Measurements from ENCODE around the gene FAM110D. TPM values are rescaled to one million over a fixed set of nuclear protein-coding genes. Genes with fewer than 3 reads are reported as not detected.

Gene FAM110D
- total RNA-seq, 1 experiment from 2014 or later = 0.55 TPM

GRCh38 chr1:26145960-26146294 is 13.0 kb upstream of the FAM110D start:
- H3K27ac Mint-ChIP-seq = no peak overlapping the region
- no peak overlapping the region for H3K4me3 Mint-ChIP-seq
- DNase-seq (ENCODE audit: low spot score) (no peak), ATAC-seq (no peak)
- peaks cover 64% of the 10 kb centered on the region for H3K27me3 Mint-ChIP-seq (ENCODE audit: low read depth)
- H3K36me3 Mint-ChIP-seq = no peaks in the 10 kb centered on the region
- no peaks in the 10 kb centered on the region for H3K9me3 Mint-ChIP-seq
- no peaks in the 10 kb centered on the region for H3K4me1 Mint-ChIP-seq
- ChIA-PET POLR2A (interaction anchor here (1.4 kb wide), 1 partner anchor 9 kb away, joined by 3 read pairs; no protein-coding TSS in a partner anchor), CTCF (interaction anchor here (1.2 to 4.9 kb wide), 13 partner anchors 10 to 182 kb away, joined by 4 to 136 read pairs (median 26); partner anchors contain the start of genes C1orf232, PDIK1L, SLC30A2 and ZNF593)
- TF ChIP-seq ZNF425 (CRISPR knock-in tag; conservative IDR thresholded peaks at IDR 0.05) = no peak
- TF ChIP-seq GABPB1 (CRISPR knock-in tag; IDR thresholded peaks at IDR 0.05) = no peak
- no peak for TF ChIP-seq ZNF671 (CRISPR knock-in tag; IDR thresholded peaks at IDR 0.05)
- TF ChIP-seq ZNF121 (CRISPR knock-in tag; IDR thresholded peaks at IDR 0.05) = no peak
- TF ChIP-seq PRDM15 (CRISPR knock-in tag; IDR thresholded peaks at IDR 0.05) = no peak
- no peak for TF ChIP-seq ZNF232 (CRISPR knock-in tag; IDR thresholded peaks at IDR 0.05)
- TF ChIP-seq FOXP1 (CRISPR knock-in tag; IDR thresholded peaks at IDR 0.05; ENCODE audit: borderline replicate concordance) = no peak
- no peak for TF ChIP-seq TEAD4 (CRISPR knock-in tag; IDR thresholded peaks at IDR 0.05)
- TF ChIP-seq JAZF1 (CRISPR knock-in tag; IDR thresholded peaks at IDR 0.05) = no peak
- TF ChIP-seq MYBL2 (CRISPR knock-in tag; IDR thresholded peaks at IDR 0.05) = no peak
- no peak for TF ChIP-seq PRRX2 (CRISPR knock-in tag; IDR thresholded peaks at IDR 0.05)
- no peak for TF ChIP-seq USF1 (CRISPR knock-in tag; IDR thresholded peaks at IDR 0.05)
- TF ChIP-seq ZNF396 (CRISPR knock-in tag; IDR thresholded peaks at IDR 0.05; ENCODE audit: borderline replicate concordance) = no peak
- no peak for TF ChIP-seq ZMAT4 (CRISPR knock-in tag; IDR thresholded peaks at IDR 0.05)
- TF ChIP-seq TEAD1 (CRISPR knock-in tag; IDR thresholded peaks at IDR 0.05) = no peak
- no peak for TF ChIP-seq ZNF219 (CRISPR knock-in tag; IDR thresholded peaks at IDR 0.05; ENCODE audit: borderline replicate concordance)

- Mint-ChIP-seq H3K27me3 (ENCODE audit: low read depth) (peaks cover 85% of the 10 kb centered on the region), H3K27ac (no peak overlapping the region), H3K36me3 (no peaks in the 10 kb centered on the region), H3K4me3 (no peak overlapping the region), H3K4me1 (peaks cover 5% of the 10 kb centered on the region), H3K9me3 (no peaks in the 10 kb centered on the region)
- no peak for ATAC-seq
- TF ChIP-seq ATF3 (CRISPR knock-in tag; conservative IDR thresholded peaks at IDR 0.05) (no peak), IRF1 (CRISPR knock-in tag; IDR thresholded peaks at IDR 0.05) (no peak), SMAD4 (CRISPR knock-in tag; IDR thresholded peaks at IDR 0.05) (no peak), ZNF219 (CRISPR knock-in tag; IDR thresholded peaks at IDR 0.05; ENCODE audit: borderline replicate concordance) (no peak), TEAD1 (CRISPR knock-in tag; IDR thresholded peaks at IDR 0.05) (no peak), JUN (CRISPR knock-in tag; IDR thresholded peaks at IDR 0.05) (no peak), ARID4B (CRISPR knock-in tag; IDR thresholded peaks at IDR 0.05; ENCODE audit: borderline replicate concordance) (no peak)
- ChIA-PET POLR2A (no interaction called here), CTCF (interaction anchor here (0.6 kb wide), 1 partner anchor 248 kb away, joined by 3 read pairs; no protein-coding TSS in a partner anchor)
- DNase-seq (ENCODE audit: low spot score) = no peak
These were observed 10.0 kb upstream of the FAM110D start for GRCh38 chr1:26148887-26149286.
